Right cardiac atrium (tissue), 5 donors: ENCODE results near the gene ISG15. TPM values are rescaled to one million over a fixed set of nuclear protein-coding genes. Genes with fewer than 3 reads are reported as not detected.
A peak's percentile ranks its signal among the peaks of the same experiment; 100 is the strongest.
"Not testable (repeated sequence)": the region's sequence is repeated elsewhere in the genome, so short reads cannot be mapped to it uniquely, and the experiment has no call there.

Experiments used
- ATAC-seq, 2 donors: fragments of 200-7000 bp; cut with Tn5 transposase; one replicate each; pipeline versions ENCODE4 v1.8.0 to v1.9.1; 2020; ENCODE audit warnings: moderate library complexity in 2 of 2, mild to moderate bottlenecking in 1 of 2
- DNase-seq, 3 donors: peaks; one replicate each; pipeline ENCODE4 v3.0.0-alpha.2; 2020
- H3K27ac ChIP-seq: one replicate; pipeline ENCODE4 v1.5.1; 2013; ENCODE audit warnings: mild to moderate bottlenecking, low read length, control low read depth, moderate library complexity
- H3K27me3 ChIP-seq: one replicate; pipeline ENCODE4 v1.6.1; 2013; ENCODE audit not compliant: control insufficient read depth, insufficient read depth
- H3K4me1 ChIP-seq: one replicate; pipeline ENCODE4 v1.6.1; 2013; ENCODE audit warnings: low read length; ENCODE audit not compliant: control insufficient read depth, insufficient read depth
- H3K4me3 ChIP-seq: one replicate; pipeline ENCODE4 v1.5.1; 2013; ENCODE audit warnings: low read length, control low read depth
- H3K9me3 ChIP-seq: one replicate; pipeline ENCODE4 v1.6.1; 2013; ENCODE audit warnings: low read length; ENCODE audit not compliant: control insufficient read depth
- WGBS: extraction: QIAGEN DNeasy Blood & Tissue Kit; methylation state at CpG from one replicate; pipeline ENCODE4 v1.1.7; 2013; 5-methylcytosine and 5-hydroxymethylcytosine counted together
- intact Hi-C, 4 donors: fragments of 100-400 bp; cut with DNase I; formaldehyde crosslinking; loops; one replicate each; pipeline versions ENCODE4 v1.11.0 to v1.14.0; 2022 to 2023
- polyA plus RNA-seq: library from polyadenylated mRNA; stranded (reverse); fragments of 200-250 nt; gene quantifications from one replicate; pipeline ENCODE4 v1.2.3, GENCODE V29; 2013
- total RNA-seq, 4 donors: library from RNA; stranded (reverse); fragmentation: NEBNext Ultra II Directional; extraction: Animal tissue kit (Norgen Biotek cat#: 25700); gene quantifications; one replicate each; pipeline ENCODE4 v1.2.1, GENCODE V29; 2021
- donor health status: healthy with polysubstance abuse.
- donor health status: DM: no; HTN: yes; CAD: no.
- donor health status: DM: no; HTN: no; CAD: no.
- donor health status: DM: no; HTN: yes; CAD: no; lungs with severe emphysema.
- donor health status: DM: yes; HTN: yes; CAD: no.

ISG15 gene
- total and polyA plus RNA-seq, 5 donors = 16.1 to 65.5 (median 24.8) TPM

DNA sequence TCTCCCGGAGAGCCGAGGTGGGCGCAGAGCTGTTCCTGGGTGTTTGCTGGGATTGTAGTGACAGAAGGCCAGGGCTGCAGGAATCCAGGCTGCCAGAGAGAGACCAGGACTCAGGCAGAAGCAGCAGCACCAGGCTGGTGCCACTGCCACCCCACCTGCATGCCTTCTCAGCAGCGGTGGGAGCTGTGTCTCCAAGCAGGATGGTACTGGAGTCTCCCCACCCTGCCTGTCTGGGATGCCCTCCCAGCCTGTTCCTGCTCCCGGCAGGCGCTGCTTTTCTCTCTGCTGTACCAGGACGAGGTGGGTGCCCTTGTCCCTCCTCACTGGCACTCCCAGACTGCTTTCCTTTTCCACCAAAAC lies 8.9 kb upstream of the ISG15 start:
- H3K27ac ChIP-seq = no peak overlapping the region
- no peaks in the 10 kb centered on the region for H3K27me3 ChIP-seq
- H3K9me3 ChIP-seq = no peaks in the 10 kb centered on the region
- H3K4me3 ChIP-seq = no peak overlapping the region
- DNase-seq (peak in 1 of 3 donors; percentile 46), ATAC-seq (no peak)
- intact Hi-C loops = no loop called here
- peaks cover 8% of the 10 kb centered on the region for H3K4me1 ChIP-seq
- WGBS = 60% methylated on average over 7 of the region's 7 CpGs

DNA sequence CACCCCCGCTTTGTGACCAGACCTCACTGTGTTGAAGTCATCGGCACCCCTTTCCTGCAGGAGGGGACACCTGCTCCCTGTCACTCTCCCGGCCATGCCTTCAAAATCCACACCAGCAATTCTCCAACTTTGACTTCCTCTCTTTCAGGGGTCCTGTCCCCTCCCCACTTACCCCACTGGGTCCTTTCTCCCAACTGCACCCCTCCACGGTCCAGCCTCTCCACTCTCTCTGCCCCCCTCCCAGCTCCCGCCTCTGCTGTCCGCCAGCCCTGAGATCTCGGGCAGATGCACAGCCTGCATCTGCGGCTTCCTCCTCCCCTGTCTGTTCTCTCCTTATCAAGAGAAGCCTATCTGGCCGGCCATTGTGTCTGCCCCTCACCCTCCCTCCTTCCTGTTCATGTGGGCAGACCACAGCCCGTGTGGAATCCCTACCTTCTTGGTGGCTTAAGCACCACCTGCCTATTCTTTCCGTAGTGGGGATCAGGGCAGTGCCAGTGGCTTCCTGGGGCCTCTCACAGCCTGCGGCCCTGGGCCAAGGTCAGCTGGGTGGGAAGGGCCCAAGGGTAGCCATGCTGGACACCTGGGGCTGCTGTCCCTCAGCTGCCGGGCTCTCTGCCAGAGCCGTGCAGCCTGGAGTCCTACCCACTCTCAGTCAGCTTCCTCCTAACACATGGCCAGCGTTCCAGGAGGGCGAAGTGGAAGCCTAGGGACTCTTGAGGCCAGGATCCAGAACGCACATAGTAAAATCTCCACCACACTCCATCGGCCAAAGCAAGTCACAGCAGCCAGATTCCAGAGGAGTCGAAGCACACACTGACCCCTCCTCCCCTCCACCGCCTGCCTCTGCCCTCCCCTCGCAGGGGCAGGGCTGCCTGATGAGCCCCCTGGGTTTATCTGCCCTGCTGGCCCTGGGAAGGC lies 8.3 kb upstream of the ISG15 start:
- Histone ChIP-seq H3K27me3 (no peaks in the 10 kb centered on the region), H3K9me3 (no peaks in the 10 kb centered on the region), H3K4me1 (peaks cover 8% of the 10 kb centered on the region), H3K4me3 (no peak overlapping the region), H3K27ac (no peak overlapping the region)
- intact Hi-C loops = no loop called here
- DNase-seq (peak; percentile 49 to 79 (median 78)), ATAC-seq (peak; percentile 14 to 42)
- WGBS = 14% methylated on average over 21 of the region's 21 CpGs

DNA sequence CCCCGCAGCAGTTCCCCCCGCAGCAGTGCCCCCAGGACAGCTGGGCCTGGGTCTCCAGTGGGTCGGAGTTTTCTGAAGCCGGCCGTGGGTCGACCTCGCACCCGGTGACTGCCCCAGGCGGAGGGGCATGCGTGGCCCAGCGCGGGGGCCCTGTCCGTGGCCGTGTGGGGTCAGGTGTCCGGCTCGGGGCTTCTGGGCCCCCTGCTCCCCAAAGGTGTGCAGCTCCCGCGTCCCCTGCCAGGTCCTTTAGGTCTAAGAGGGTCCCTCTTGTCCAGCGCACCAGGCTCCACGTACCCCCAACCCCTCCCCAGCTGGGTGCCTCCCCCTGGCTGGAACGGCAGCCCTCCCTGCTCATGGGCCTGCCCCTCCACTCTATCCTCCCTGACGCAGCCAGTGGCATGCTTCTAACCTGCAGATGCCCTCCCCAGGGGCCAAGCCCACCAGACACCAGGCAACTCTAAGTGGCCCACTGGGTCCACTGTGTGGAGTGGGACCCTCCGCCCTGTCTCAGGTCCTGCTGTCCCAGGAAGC lies 7.5 kb upstream of the ISG15 start:
- 54% methylated on average over 23 of the region's 23 CpGs for WGBS
- no peak for ATAC-seq
- DNase-seq = peak in 1 of 3 donors; percentile 19
- peaks cover 8% of the 10 kb centered on the region for H3K4me1 ChIP-seq
- no peak overlapping the region for H3K27ac ChIP-seq
- H3K4me3 ChIP-seq = no peak overlapping the region
- no peaks in the 10 kb centered on the region for H3K9me3 ChIP-seq
- no peaks in the 10 kb centered on the region for H3K27me3 ChIP-seq
- intact Hi-C loops = no loop called here

DNA sequence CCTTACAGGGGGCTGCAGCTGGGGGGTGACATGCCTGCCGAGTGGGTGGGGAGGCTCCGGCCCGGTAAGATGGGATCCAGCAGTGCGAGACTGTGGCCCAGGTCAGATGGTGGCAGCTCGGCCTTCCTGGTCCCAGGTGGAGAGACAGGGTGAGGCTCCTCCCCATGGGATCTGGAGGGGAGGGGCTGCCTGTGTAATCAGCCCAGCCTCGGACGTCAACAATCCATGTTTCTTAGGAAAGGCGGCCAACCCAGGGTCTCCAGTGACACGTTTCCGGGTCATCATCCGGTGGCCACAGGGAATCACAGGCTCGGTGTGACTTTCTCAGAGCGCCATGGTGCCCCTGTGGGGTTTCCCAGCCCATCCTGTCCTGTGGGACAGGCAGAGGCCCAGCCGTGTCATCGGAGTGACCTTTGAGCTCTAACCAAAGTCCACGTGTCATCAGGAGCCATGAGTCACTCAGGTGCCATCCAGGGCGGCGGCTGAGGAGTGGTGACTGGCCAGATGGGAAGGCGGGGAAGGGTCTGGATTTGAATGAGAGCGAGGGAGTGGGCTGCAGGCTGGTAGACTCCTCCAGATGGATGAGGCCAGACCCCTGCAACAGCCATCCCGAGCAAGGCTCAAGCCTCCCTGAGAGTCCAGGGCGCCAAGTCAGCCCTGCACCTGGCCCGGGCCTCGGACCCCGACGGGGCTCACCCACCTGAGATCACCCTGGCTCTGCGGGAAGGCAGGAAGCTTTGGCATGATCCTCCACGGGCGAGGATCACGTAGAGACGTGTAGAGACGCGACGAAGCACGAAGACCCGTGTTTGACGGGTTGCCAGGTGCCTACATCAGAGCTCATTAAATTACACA lies 6.8 kb upstream of the ISG15 start:
- Histone ChIP-seq H3K27me3 (no peaks in the 10 kb centered on the region), H3K9me3 (no peaks in the 10 kb centered on the region), H3K4me3 (no peak overlapping the region), H3K4me1 (peaks cover 8% of the 10 kb centered on the region), H3K27ac (no peak overlapping the region)
- 79% methylated on average over 37 of the region's 37 CpGs for WGBS
- intact Hi-C loops = no loop called here
- ATAC-seq (no peak), DNase-seq (peak in 1 of 3 donors; percentile 43)

DNA sequence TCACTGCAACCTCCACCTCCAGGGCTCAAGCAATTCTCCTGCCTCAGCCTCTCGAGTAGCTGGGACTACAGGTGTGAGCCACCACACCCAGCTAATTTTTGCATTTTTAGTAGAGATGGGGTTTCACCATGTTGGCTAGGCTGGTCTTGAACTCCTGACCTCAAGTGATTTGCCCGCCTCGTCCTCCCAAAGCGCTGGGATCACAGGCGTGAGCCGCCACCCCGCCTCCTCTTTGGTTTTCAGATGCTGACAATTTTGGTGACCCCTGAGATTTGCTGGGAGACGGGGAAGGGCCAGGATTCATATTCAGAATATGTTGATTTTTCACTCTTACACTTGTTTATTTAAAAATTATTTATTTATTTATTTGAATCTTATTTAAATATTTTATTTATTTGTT lies 3.2 kb upstream of the ISG15 start:
- not testable (repeated sequence) for DNase-seq, ATAC-seq, H3K9me3 ChIP-seq

DNA sequence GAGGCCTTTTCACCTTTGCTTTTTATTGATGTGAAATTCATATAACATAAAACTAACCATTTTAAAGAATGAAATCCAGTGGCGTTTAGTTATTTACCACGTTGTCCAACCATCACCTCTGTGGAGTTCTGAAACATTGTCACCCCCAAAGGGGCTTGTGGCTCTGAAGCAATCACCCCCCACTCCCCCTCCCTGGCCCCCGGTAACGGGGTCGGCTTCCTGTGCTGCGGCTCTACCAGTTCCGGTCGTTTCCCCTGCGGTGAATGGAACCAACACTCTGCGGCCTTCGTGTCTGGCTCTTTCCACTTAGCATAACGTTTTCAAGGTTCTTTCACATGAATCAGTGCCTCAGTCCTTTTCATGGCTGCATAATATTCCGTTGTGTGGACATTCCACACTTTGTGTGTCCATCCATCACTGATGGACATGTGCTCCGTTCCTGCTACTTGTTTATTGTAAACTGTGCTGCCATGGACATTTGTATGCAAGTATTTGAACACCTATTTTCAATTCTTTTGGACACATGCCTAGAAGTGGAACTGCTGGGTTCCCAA lies 1.8 kb upstream of the ISG15 start:
- DNase-seq = peak in 2 of 3 donors; percentile 21 to 39
- no peak overlapping the region for H3K4me3 ChIP-seq
- no peaks in the 10 kb centered on the region for H3K4me1 ChIP-seq
- H3K9me3 ChIP-seq = no peaks in the 10 kb centered on the region
- 80% methylated on average over 14 of the region's 14 CpGs for WGBS
- no peak overlapping the region for H3K27ac ChIP-seq
- intact Hi-C loops = no loop called here
- no peak for ATAC-seq
- no peaks in the 10 kb centered on the region for H3K27me3 ChIP-seq

More for the DNA sequence above, 3.2 kb upstream of the ISG15 start:
- H3K4me3 ChIP-seq, intact Hi-C loops, H3K27ac ChIP-seq, H3K4me1 ChIP-seq, H3K27me3 ChIP-seq: not testable (repeated sequence)
- WGBS = 90% methylated on average over 8 of the region's 8 CpGs

DNA sequence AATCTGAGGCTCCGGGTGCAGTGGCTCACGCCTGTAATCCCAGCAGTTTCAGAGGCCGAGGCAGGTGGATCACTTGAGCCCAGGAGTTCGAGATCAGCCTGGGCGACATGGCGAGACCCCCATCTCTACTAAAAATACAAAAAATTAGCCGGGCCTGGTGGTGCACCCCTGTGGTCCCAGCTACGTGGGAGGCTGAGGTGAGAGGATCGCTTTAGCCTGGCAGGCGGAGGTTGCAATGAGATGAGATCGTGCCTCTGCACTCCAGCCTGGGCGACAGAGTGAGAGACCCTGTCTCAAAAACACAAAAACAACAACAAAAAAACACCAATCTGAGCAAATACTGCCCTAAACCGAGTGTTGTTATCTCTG lies 577 bp upstream of the ISG15 start:
- intact Hi-C loops, H3K4me1 ChIP-seq: not testable (repeated sequence)

DNA sequence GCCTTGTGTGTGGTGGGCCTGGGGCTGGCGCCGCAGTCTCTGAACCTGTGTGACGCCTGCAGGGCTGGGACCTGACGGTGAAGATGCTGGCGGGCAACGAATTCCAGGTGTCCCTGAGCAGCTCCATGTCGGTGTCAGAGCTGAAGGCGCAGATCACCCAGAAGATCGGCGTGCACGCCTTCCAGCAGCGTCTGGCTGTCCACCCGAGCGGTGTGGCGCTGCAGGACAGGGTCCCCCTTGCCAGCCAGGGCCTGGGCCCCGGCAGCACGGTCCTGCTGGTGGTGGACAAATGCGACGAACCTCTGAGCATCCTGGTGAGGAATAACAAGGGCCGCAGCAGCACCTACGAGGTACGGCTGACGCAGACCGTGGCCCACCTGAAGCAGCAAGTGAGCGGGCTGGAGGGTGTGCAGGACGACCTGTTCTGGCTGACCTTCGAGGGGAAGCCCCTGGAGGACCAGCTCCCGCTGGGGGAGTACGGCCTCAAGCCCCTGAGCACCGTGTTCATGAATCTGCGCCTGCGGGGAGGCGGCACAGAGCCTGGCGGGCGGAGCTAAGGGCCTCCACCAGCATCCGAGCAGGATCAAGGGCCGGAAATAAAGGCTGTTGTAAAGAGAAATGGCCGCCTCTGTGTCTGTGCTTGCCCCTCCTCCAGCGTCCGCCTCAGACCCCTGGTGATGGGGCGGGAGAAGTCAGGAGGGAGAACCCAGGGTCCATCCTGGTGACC lies 788 bp downstream of the ISG15 start:
- Histone ChIP-seq H3K27me3 (no peaks in the 10 kb centered on the region), H3K9me3 (no peaks in the 10 kb centered on the region), H3K4me3 (peak overlapping the region; percentile 78), H3K27ac (peak overlapping the region; percentile 93), H3K4me1 (no peaks in the 10 kb centered on the region)
- WGBS = 51% methylated on average over 41 of the region's 41 CpGs
- intact Hi-C loops = no loop called here
- ATAC-seq = peak; percentile 26 to 67
- DNase-seq = peak in 2 of 3 donors; percentile 71 to 74

More for the DNA sequence above, 577 bp upstream of the ISG15 start:
- not testable (repeated sequence) for ATAC-seq, H3K27me3 ChIP-seq, H3K9me3 ChIP-seq
- peak overlapping the region; percentile 78 for H3K4me3 ChIP-seq
- DNase-seq = peak in 1 of 3 donors; percentile 25
- WGBS = 59% methylated on average over 13 of the region's 13 CpGs
- H3K27ac ChIP-seq = peak overlapping the region; percentile 85

DNA sequence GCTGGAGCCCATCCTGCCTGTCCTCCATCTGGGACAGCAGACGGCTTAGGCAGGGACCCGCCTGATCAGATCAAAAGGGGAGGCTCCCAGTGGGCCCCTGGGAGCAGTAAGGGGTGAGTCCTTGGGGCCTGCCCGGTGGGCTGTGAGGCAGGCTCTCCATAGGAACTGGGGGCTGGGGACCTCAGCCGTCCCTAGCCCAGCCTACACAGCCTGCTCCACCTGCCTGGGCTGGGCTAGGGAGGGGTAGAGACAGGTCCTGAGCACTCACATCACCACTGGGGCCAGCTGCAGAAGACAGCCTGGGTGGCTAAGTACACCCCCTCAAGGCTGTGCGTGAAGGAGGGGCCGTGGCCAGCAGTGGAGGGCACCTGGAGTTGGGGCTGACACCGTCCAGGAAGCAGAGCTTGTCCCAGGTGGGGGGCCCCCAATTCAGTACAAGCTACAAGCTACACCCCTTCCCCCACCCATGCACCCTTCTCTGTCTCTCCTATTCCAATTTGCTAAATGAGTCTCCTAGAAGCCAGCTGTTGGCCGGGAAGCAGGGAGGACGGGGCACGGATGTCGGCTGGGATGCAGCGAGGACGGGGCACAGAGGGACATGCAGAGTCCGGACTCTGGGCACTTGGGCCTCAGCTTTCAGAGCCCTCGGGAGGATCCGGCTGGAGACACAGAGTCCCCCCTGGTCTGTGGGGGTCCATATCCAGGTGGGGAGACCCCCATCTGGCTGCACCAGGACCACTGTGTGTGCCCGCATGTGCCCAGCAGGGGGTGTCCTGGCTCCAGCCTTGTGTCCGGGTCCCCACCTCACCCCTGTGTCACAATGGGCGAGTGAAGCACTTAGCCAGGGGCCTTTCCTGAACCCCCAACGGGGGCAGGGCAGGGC lies 1.7 kb downstream of the ISG15 start:
- ATAC-seq (no peak), DNase-seq (peak; percentile 39 to 65 (median 48))
- no peak overlapping the region for H3K27ac ChIP-seq
- H3K27me3 ChIP-seq = no peaks in the 10 kb centered on the region
- no peak overlapping the region for H3K4me3 ChIP-seq
- intact Hi-C loops = no loop called here
- H3K9me3 ChIP-seq = no peaks in the 10 kb centered on the region
- WGBS = 76% methylated on average over 20 of the region's 20 CpGs
- H3K4me1 ChIP-seq = no peaks in the 10 kb centered on the region
